Measurements from ENCODE around the gene GPR75.

- TF ChIP-seq CTCF (IDR thresholded peaks at IDR 0.05 in 4 of 5, conservative IDR thresholded peaks at IDR 0.05 in 1 of 5) (no peak), POLR2A (IDR thresholded peaks at IDR 0.05) (no peak)
These were observed 19.2 kb downstream of the GPR75 start for GRCh38 chr2:53840580-53840979.

All from gastrocnemius medialis (tissue), 4 donors.